ENCODE results near the gene FBXO8. TPM values are rescaled to one million over a fixed set of nuclear protein-coding genes. Genes with fewer than 3 reads are reported as not detected.

The FBXO8 gene
- total and polyA plus RNA-seq, 11 donors: 14.3 to 38.5 (median 25.9) TPM

DNA sequence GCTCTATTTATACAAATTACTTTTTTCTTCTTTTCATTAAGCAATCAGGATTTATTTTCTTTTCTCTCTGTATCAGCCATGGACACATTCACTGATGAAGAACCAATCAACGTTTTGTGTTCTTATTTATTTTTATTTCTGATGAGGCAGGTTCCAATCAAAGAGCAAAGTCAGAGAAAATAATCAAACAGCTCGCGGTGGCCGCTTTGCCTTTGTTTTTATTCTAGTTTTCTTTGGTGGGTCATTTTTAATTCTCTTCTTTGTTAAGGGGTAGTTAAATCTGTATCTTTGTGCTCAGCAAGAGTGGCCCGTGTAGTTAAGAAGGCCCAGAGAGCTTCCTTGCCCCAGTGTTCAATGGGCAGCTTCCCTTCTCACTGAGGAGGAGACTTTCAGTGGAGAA, 71.4 kb downstream of the FBXO8 start:
- Histone ChIP-seq H3K27ac (peak overlapping the region in 1 of 12 donors; percentile 38), H3K9me3 (no peaks in the 10 kb centered on the region), H3K4me3 (no peak overlapping the region), H3K27me3 (peaks cover 9 to 85% (median 37%) of the 10 kb centered on the region in 9 donors), H3K4me1 (peaks cover 0 to 38% (median 19%) of the 10 kb centered on the region in 12 donors), H3K36me3 (no peaks in the 10 kb centered on the region)
- TF ChIP-seq POLR2A (IDR thresholded peaks at IDR 0.05) (no peak), CTCF (IDR thresholded peaks at IDR 0.05) (no peak)
- WGBS, 4 donors: 33 to 51% (median 36%) methylated on average over 5 of the region's 5 CpGs
- intact Hi-C loops (cut with DNase I): loop anchor here in 1 of 10 donors (5.0 kb wide), 1 partner anchor 55 kb away; no protein-coding TSS in a partner anchor
- ATAC-seq (no peak), DNase-seq (no peak)

DNA sequence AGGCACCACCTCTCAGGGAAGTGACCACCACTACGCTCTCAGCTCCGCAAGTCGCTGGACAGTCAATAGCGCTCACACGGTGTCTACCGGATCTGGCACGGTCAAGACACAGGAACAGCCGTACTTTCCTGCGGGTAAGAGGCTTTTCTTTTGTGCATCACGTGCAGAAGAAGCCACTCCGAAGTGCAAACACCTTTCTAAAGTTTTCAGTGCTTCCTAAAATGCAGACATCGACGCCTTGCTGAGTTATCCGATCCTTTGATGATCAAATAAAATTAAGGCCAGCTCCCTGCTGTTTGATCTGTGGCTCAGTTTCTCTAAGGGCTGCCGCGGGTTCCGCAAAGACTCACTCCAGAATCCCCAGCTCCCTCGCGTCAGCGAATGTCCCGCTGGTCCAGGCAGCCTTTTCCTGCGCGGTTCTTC, 71.8 kb downstream of the FBXO8 start:
- peak overlapping the region in 1 of 12 donors; percentile 38 for H3K27ac ChIP-seq
- H3K27me3 ChIP-seq: peaks cover 9 to 80% (median 33%) of the 10 kb centered on the region in 9 donors
- 26 to 39% (median 33%) methylated on average over 23 of the region's 23 CpGs for WGBS, 4 donors
- H3K9me3 ChIP-seq: no peaks in the 10 kb centered on the region
- DNase-seq: no peak
- no peaks in the 10 kb centered on the region for H3K36me3 ChIP-seq
- peaks cover 0 to 34% (median 15%) of the 10 kb centered on the region in 12 donors for H3K4me1 ChIP-seq
- TF ChIP-seq CTCF (IDR thresholded peaks at IDR 0.05) (no peak), POLR2A (IDR thresholded peaks at IDR 0.05) (no peak)
- no peak overlapping the region for H3K4me3 ChIP-seq
- no peak for ATAC-seq
- intact Hi-C loops (cut with DNase I): loop anchor here in 1 of 10 donors (5.0 kb wide), 1 partner anchor 54 kb away; no protein-coding TSS in a partner anchor

- 83 to 91% (median 86%) methylated on average over 6 of the region's 6 CpGs for WGBS, 4 donors
- Histone ChIP-seq H3K4me3 (no peak overlapping the region), H3K27me3 (peaks cover 9 to 74% (median 27%) of the 10 kb centered on the region in 9 donors), H3K36me3 (no peaks in the 10 kb centered on the region), H3K27ac (peak overlapping the region in 1 of 12 donors; percentile 38), H3K4me1 (peaks cover 0 to 30% (median 14%) of the 10 kb centered on the region in 12 donors), H3K9me3 (no peaks in the 10 kb centered on the region)
- intact Hi-C loops (cut with DNase I): loop anchor here in 1 of 10 donors (5.0 kb wide), 1 partner anchor 54 kb away; no protein-coding TSS in a partner anchor
- no peak for TF ChIP-seq POLR2A (IDR thresholded peaks at IDR 0.05)
- no peak for TF ChIP-seq CTCF (IDR thresholded peaks at IDR 0.05)
- DNase-seq (no peak), ATAC-seq (no peak)
Measured at GRCh38 chr4:174210952-174211490, 72.4 kb downstream of the FBXO8 start.

DNA sequence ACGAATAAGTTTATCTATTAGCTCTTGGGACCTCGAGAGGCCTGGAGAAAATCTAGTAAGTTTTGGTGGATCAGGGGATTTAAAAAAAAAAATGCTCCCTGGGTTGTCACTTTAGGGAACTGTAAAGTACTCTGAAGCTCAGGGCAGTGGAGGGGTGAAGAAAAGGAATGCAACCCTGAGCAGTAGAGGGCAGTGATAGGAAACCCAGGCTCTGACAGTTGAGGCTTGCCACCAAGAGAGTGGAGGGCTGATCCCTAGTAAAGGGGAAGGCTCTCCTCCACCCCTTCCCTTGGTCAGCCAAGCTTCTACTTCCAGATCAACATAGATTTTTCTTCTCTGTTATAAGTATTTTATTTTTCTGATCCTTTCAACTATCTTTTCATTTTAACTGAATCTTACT, 73.1 kb downstream of the FBXO8 start:
- ATAC-seq (no peak), DNase-seq (no peak)
- Histone ChIP-seq H3K4me1 (peaks cover 0 to 24% (median 12%) of the 10 kb centered on the region in 12 donors), H3K9me3 (no peaks in the 10 kb centered on the region), H3K27me3 (peaks cover 6 to 70% (median 26%) of the 10 kb centered on the region in 9 donors), H3K27ac (no peak overlapping the region), H3K4me3 (no peak overlapping the region), H3K36me3 (no peaks in the 10 kb centered on the region)
- intact Hi-C loops (cut with DNase I): loop anchor here in 1 of 10 donors (5.0 kb wide), 1 partner anchor 53 kb away; no protein-coding TSS in a partner anchor
- WGBS, 4 donors: 75 to 86% (median 81%) methylated on average over 2 of the region's 2 CpGs
- no peak for TF ChIP-seq CTCF (IDR thresholded peaks at IDR 0.05)
- TF ChIP-seq POLR2A (IDR thresholded peaks at IDR 0.05): no peak
